ENCODE measurements around the gene GABPA.

- no peak for TF ChIP-seq POLR2A (IDR thresholded peaks at IDR 0.05; ENCODE audit: low read length)
- TF ChIP-seq GATA1 (IDR thresholded peaks at IDR 0.05; ENCODE audit: low read depth, low read length): no peak
Measured at GRCh38 chr21:25811186-25811585, 76.4 kb downstream of the GABPA start.
